Ascending aorta (tissue), 2 donors: Measurements from ENCODE around the gene RBM8A. TPM values are rescaled to one million over a fixed set of nuclear protein-coding genes. Genes with fewer than 3 reads are reported as not detected.

Experiments
- DNase-seq, 2 donors: peaks; one replicate each; pipeline ENCODE4 v3.0.0-alpha.2; 2019; ENCODE audit warnings: low spot score in 2 of 2
- H3K27ac ChIP-seq, 2 donors: fragments of 200-600 bp; sonication (generic); one replicate each; pipeline ENCODE4 v1.5.1; 2016 to 2017; ENCODE audit warnings: mild to moderate bottlenecking in 1 of 2
- H3K27me3 ChIP-seq: fragments of 200-600 bp; sonication (generic); one replicate; pipeline ENCODE4 v1.5.1; 2017
- H3K36me3 ChIP-seq, 2 donors: fragments of 200-600 bp; sonication (generic); one replicate each; pipeline ENCODE4 v1.5.1; 2016
- H3K4me1 ChIP-seq, 2 donors: fragments of 200-600 bp; sonication (generic); one replicate each; pipeline ENCODE4 v1.5.1; 2016 to 2017; ENCODE audit warnings: mild to moderate bottlenecking in 1 of 2
- H3K4me3 ChIP-seq, 2 donors: fragments of 200-600 bp; sonication (generic); one replicate each; pipeline ENCODE4 v1.5.1; 2016 to 2017; ENCODE audit warnings: mild to moderate bottlenecking in 1 of 2
- H3K9me3 ChIP-seq, 2 donors: fragments of 200-600 bp; sonication (generic); one replicate each; pipeline ENCODE4 v1.5.1; 2016
- CTCF ChIP-seq, 3 experiments: fragments of 200-600 bp in 2 of 3; fragments of 450-650 bp in 1 of 3; sonication (generic) in 2 of 3; IDR thresholded peaks; one replicate each; pipeline ENCODE4 v1.5.1; 2016 to 2019; ENCODE audit warnings: antibody characterized with exemption in 3 of 3, mild to moderate bottlenecking in 1 of 3, moderate library complexity in 1 of 3
- intact Hi-C: fragments of 100-400 bp; cut with DNase I; formaldehyde crosslinking; loops from one replicate; pipeline ENCODE4 v1.15.1; 2023
- total RNA-seq: library from RNA; depleted of rRNA; stranded (reverse); fragments of >200 nt; gene quantifications from one replicate; pipeline ENCODE4 v1.1.0, GENCODE V29; 2016

The RBM8A gene
- total RNA-seq, 1 donor from 2014 or later, result 48.9 TPM

- H3K27ac ChIP-seq, result peak overlapping the region; percentile 77 to 86
Measured at GRCh38 chr1:145908653-145909052, 18.6 kb downstream of the RBM8A start.

GRCh38 chr1:145906954-145907753, 20.1 kb downstream of the RBM8A start:
- H3K4me3 ChIP-seq, result peak overlapping the region; percentile 1 to 70
- H3K27ac ChIP-seq, result peak overlapping the region; percentile 77 to 86
- H3K9me3 ChIP-seq, result no peaks in the 10 kb centered on the region
- no peak for TF ChIP-seq CTCF (IDR thresholded peaks at IDR 0.05)
- peak in 1 of 2 donors; percentile 48 for DNase-seq
- H3K36me3 ChIP-seq, result peaks cover 40 to 64% of the 10 kb centered on the region in 2 donors
- intact Hi-C loops, result no loop called here
- H3K4me1 ChIP-seq, result peaks cover 8 to 9% of the 10 kb centered on the region in 2 donors
- H3K27me3 ChIP-seq, result no peaks in the 10 kb centered on the region

More at GRCh38 chr1:145908653-145909052, 18.6 kb downstream of the RBM8A start:
- H3K27me3 ChIP-seq, result no peaks in the 10 kb centered on the region
- DNase-seq, result peak in 1 of 2 donors; percentile 74
- no peak for TF ChIP-seq CTCF (IDR thresholded peaks at IDR 0.05)
- H3K4me1 ChIP-seq, result peaks cover 8 to 9% of the 10 kb centered on the region in 2 donors
- intact Hi-C loops, result loop anchor here (1.0 kb wide), 2 partner anchors 16 to 19 kb away; partner anchors contain the start of gene RBM8A
- H3K4me3 ChIP-seq, result peak overlapping the region; percentile 1 to 70
- H3K9me3 ChIP-seq, result no peaks in the 10 kb centered on the region
- H3K36me3 ChIP-seq, result peaks cover 35 to 61% of the 10 kb centered on the region in 2 donors

GRCh38 chr1:145901312-145902021, 25.8 kb downstream of the RBM8A start:
- intact Hi-C loops, result no loop called here
- H3K4me3 ChIP-seq, result no peak overlapping the region
- H3K36me3 ChIP-seq, result peaks cover 84 to 99% of the 10 kb centered on the region in 2 donors

GRCh38 chr1:145898756-145899155, 28.5 kb downstream of the RBM8A start:
- Histone ChIP-seq H3K4me3 (no peak overlapping the region), H3K27ac (no peak overlapping the region), H3K36me3 (peaks cover 81 to 92% of the 10 kb centered on the region in 2 donors), H3K9me3 (no peaks in the 10 kb centered on the region), H3K27me3 (no peaks in the 10 kb centered on the region), H3K4me1 (no peaks in the 10 kb centered on the region)
- DNase-seq, result no peak
- intact Hi-C loops, result no loop called here
- TF ChIP-seq CTCF (IDR thresholded peaks at IDR 0.05), result no peak

More at GRCh38 chr1:145901312-145902021, 25.8 kb downstream of the RBM8A start:
- TF ChIP-seq CTCF (IDR thresholded peaks at IDR 0.05), result no peak
- Histone ChIP-seq H3K4me1 (no peaks in the 10 kb centered on the region), H3K27ac (peak overlapping the region in 1 of 2 donors; percentile 23), H3K9me3 (no peaks in the 10 kb centered on the region), H3K27me3 (no peaks in the 10 kb centered on the region)
- peak in 1 of 2 donors; percentile 54 for DNase-seq

GRCh38 chr1:145897969-145898368, 29.3 kb downstream of the RBM8A start:
- intact Hi-C loops, result no loop called here
- Histone ChIP-seq H3K27ac (peak overlapping the region in 1 of 2 donors; percentile 48), H3K36me3 (peaks cover 73 to 91% of the 10 kb centered on the region in 2 donors), H3K4me3 (no peak overlapping the region), H3K9me3 (no peaks in the 10 kb centered on the region), H3K27me3 (no peaks in the 10 kb centered on the region), H3K4me1 (peaks cover 0 to 5% of the 10 kb centered on the region in 2 donors)
- TF ChIP-seq CTCF (IDR thresholded peaks at IDR 0.05), result no peak
- DNase-seq, result no peak
